Mesenchymal stem cell (in vitro differentiated cells and primary cell): ENCODE data around the gene CBARP.

Experiments
- DNase-seq: peaks from one replicate; pipeline ENCODE4 v3.0.0-alpha.2; 2013
- H2AFZ ChIP-seq: one replicate; pipeline ENCODE4 v1.6.1; 2013; ENCODE audit warnings: low read depth, mild to moderate bottlenecking, control low read depth, inconsistent platforms, low read length, moderate library complexity
- H2AK5ac ChIP-seq: 2 replicates; pipeline ENCODE4 v1.6.1; 2013; ENCODE audit warnings: low read length, moderate library complexity, mild to moderate bottlenecking, inconsistent platforms; ENCODE audit not compliant: severe bottlenecking
- H2BK120ac ChIP-seq: one replicate; pipeline ENCODE4 v1.6.1; 2013; ENCODE audit warnings: low read depth, mild to moderate bottlenecking, inconsistent platforms, low read length, moderate library complexity
- H2BK12ac ChIP-seq, 2 experiments: one replicate each; pipeline ENCODE4 v1.6.1; 2013; ENCODE audit warnings: inconsistent platforms in 2 of 2, low read length in 2 of 2, mild to moderate bottlenecking in 2 of 2, moderate library complexity in 2 of 2, control low read depth in 1 of 2
- H2BK15ac ChIP-seq: one replicate; pipeline ENCODE4 v1.6.1; 2013; ENCODE audit warnings: mild to moderate bottlenecking, low read depth, inconsistent platforms; ENCODE audit not compliant: poor library complexity, severe bottlenecking
- H2BK5ac ChIP-seq: 2 replicates; pipeline ENCODE4 v1.6.1; 2013; ENCODE audit warnings: low read depth, mild to moderate bottlenecking, low read length, control low read depth, inconsistent platforms; ENCODE audit not compliant: poor library complexity, severe bottlenecking
- H3K14ac ChIP-seq, 2 experiments: one replicate each; pipeline ENCODE4 v1.6.1; 2013; ENCODE audit warnings: inconsistent platforms in 2 of 2, low read length in 2 of 2, control low read depth in 1 of 2, mild to moderate bottlenecking in 1 of 2, moderate library complexity in 1 of 2
- H3K18ac ChIP-seq, 2 experiments: one replicate each; pipeline ENCODE4 v1.6.1; 2013; ENCODE audit warnings: inconsistent platforms in 2 of 2, low read length in 2 of 2, control low read depth in 1 of 2, low read depth in 1 of 2, mild to moderate bottlenecking in 1 of 2
- H3K23ac ChIP-seq, 2 experiments: one replicate each; pipeline ENCODE4 v1.6.1; 2013; ENCODE audit warnings: inconsistent platforms in 2 of 2, low read length in 2 of 2, mild to moderate bottlenecking in 2 of 2, moderate library complexity in 2 of 2, control low read depth in 1 of 2
- H3K27ac ChIP-seq: 2 replicates; pipeline ENCODE4 v1.5.1; 2013; ENCODE audit warnings: mild to moderate bottlenecking, moderate library complexity, low read length, control low read depth, inconsistent platforms; ENCODE audit not compliant: poor library complexity, severe bottlenecking
- H3K27me3 ChIP-seq, 2 experiments: 2 replicates each; pipeline versions ENCODE4 v1.6.1 to v1.7.0; 2013; ENCODE audit warnings: low read length in 2 of 2, mild to moderate bottlenecking in 2 of 2, moderate library complexity in 2 of 2, control low read depth in 1 of 2, inconsistent platforms in 1 of 2; ENCODE audit not compliant: control insufficient read depth in 1 of 2, insufficient read depth in 1 of 2
- H3K36me3 ChIP-seq, 2 experiments: 2 replicates each; pipeline versions ENCODE4 v1.6.1 to v1.7.0; 2013; ENCODE audit warnings: low read length in 2 of 2, control low read depth in 1 of 2, inconsistent platforms in 1 of 2, low read depth in 1 of 2, mild to moderate bottlenecking in 1 of 2; ENCODE audit not compliant: insufficient read depth in 2 of 2, control insufficient read depth in 1 of 2
- H3K4ac ChIP-seq, 2 experiments: one replicate each; pipeline ENCODE4 v1.6.1; 2013; ENCODE audit warnings: inconsistent platforms in 2 of 2, low read length in 2 of 2, mild to moderate bottlenecking in 2 of 2, moderate library complexity in 2 of 2, control low read depth in 1 of 2, low read depth in 1 of 2
- H3K4me1 ChIP-seq: 2 replicates; pipeline ENCODE4 v1.6.1; 2013; ENCODE audit warnings: low read depth, low read length, control low read depth; ENCODE audit not compliant: control insufficient read depth, insufficient read depth
- H3K4me2 ChIP-seq: 2 replicates; pipeline ENCODE4 v1.6.1; 2013; ENCODE audit warnings: low read length, mild to moderate bottlenecking, inconsistent platforms; ENCODE audit not compliant: poor library complexity, severe bottlenecking
- H3K4me3 ChIP-seq, 2 experiments: 2 replicates each; pipeline versions ENCODE4 v1.5.1 to v1.7.0; 2013; ENCODE audit warnings: low read length in 2 of 2, mild to moderate bottlenecking in 2 of 2, control low read depth in 1 of 2, low read depth in 1 of 2; ENCODE audit not compliant: insufficient read depth in 1 of 2
- H3K79me1 ChIP-seq: replicated peaks from 2 replicates; pipeline ENCODE4 v1.6.1; 2013; ENCODE audit warnings: mild to moderate bottlenecking, control low read depth, low read length, inconsistent platforms; ENCODE audit not compliant: poor library complexity, severe bottlenecking
- H3K9ac ChIP-seq: 2 replicates; pipeline ENCODE4 v1.7.0; 2013; ENCODE audit warnings: mild to moderate bottlenecking, low read length, moderate library complexity
- H3K9me3 ChIP-seq: 2 replicates; pipeline ENCODE4 v1.7.0; 2013; ENCODE audit warnings: mild to moderate bottlenecking, low read length; ENCODE audit not compliant: control insufficient read depth
- H4K8ac ChIP-seq: one replicate; pipeline ENCODE4 v1.6.1; 2013; ENCODE audit warnings: inconsistent platforms, mild to moderate bottlenecking, low read length, moderate library complexity
- H4K91ac ChIP-seq: one replicate; pipeline ENCODE4 v1.6.1; 2013; ENCODE audit warnings: mild to moderate bottlenecking, low read length, inconsistent platforms
- WGBS: methylation state at CpG from one replicate; pipeline ENCODE4 v1.1.7; 2013; ENCODE audit warnings: mixed read lengths; 5-methylcytosine and 5-hydroxymethylcytosine counted together

Gene CBARP

DNA sequence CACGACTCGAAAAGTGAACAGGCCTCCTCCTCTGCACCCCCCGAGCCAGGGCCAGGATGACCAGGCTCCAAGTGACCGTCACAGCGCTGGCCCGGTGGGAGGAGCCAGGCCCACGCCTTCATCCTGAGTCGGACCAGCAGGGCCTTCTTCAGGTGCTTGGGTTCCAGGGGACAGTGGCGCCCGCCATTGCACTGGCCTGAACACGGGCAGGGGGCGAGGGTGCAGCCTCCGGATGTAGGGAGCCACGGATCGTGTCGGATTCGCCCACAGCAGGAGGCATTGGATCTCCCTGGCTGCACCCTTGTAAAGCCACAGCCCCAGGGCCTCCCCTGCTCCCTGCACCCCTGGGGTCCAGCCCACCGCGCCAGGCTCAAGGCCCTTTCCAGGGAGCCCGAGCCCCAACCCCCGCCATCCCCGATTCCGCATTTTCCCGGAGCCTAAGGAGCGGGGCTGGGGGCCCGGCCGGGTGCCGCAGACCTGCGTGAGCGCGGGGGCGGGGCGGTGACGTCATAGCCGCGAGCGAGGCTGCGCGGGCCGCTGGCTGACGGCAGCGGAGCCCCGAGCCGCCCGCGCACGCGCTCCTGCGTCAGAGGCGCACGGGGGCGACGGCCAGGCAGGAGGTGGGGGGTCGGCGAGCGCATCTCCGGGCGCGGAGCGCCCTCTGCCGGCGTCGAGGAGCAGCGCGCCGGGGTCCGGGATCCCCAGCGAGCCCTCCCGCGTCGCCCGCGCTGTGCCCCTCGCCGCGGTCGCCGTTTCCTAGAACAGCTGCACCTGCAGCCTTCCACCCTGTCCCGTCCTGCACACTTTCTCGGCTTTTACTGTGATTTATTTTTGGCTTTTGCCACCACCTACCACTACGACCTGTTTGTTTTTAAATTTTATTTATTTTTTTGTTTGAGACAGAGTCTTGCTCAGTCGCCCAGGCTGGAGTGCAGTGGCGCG lies 2.3 kb upstream of the CBARP start:
- Histone ChIP-seq H3K4me2 (peak overlapping the region; percentile 77), H3K9ac (peak overlapping the region; percentile 85), H3K27me3 (no peaks in the 10 kb centered on the region), H2BK120ac (peak overlapping the region; percentile 42), H3K18ac (peak overlapping the region; percentile 87 to 91), H3K23ac (no peak overlapping the region), H4K91ac (peak overlapping the region; percentile 93), H4K8ac (peak overlapping the region; percentile 94), H2BK15ac (peak overlapping the region; percentile 70), H3K14ac (peak overlapping the region in 1 of 2 experiments; percentile 73), H2BK5ac (no peak overlapping the region), H3K79me1 (peaks cover 21% of the 10 kb centered on the region), H2AK5ac (no peak overlapping the region), H3K36me3 (peaks cover 11 to 29% of the 10 kb centered on the region in 2 experiments), H3K27ac (no peak overlapping the region), H3K4me1 (peaks cover 56% of the 10 kb centered on the region), H2BK12ac (peak overlapping the region; percentile 28 to 85), H3K4ac (peak overlapping the region; percentile 57 to 75), H3K4me3 (peak overlapping the region; percentile 3 to 68), H3K9me3 (no peaks in the 10 kb centered on the region), H2AFZ (peak overlapping the region; percentile 75)
- DNase-seq = peak; percentile 89
- WGBS = 14% methylated on average over 77 of the region's 84 CpGs

DNA sequence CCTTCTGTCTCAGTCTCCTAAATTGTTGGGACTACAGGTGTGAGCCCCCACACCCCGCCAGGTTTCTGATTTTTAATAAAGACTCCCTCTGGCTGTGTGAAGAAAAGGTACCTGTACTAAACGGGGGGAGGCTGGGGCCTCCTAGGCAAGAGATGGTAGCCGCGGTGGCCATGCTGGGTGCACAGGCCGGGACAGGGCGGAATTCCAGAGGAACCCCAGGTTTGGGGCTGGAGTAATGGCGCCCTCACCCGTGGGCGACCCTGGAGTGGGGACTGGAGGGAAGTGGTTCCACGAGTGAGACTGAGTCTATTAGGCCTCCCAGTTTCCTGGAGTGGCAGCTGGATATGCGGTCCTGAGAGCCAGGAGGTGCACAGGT lies 1.6 kb upstream of the CBARP start:
- H3K4me3 ChIP-seq = no peak overlapping the region
- peak overlapping the region; percentile 93 for H4K91ac ChIP-seq
- H3K18ac ChIP-seq = peak overlapping the region in 1 of 2 experiments; percentile 91
- no peak overlapping the region for H3K27ac ChIP-seq
- H2BK5ac ChIP-seq = no peak overlapping the region
- H4K8ac ChIP-seq = peak overlapping the region; percentile 94
- no peak for DNase-seq
- H2BK120ac ChIP-seq = peak overlapping the region; percentile 42
- peak overlapping the region; percentile 83 for H3K9ac ChIP-seq
- no peaks in the 10 kb centered on the region for H3K9me3 ChIP-seq
- no peak overlapping the region for H3K14ac ChIP-seq
- H2BK15ac ChIP-seq = no peak overlapping the region
- H3K4me1 ChIP-seq = peaks cover 50% of the 10 kb centered on the region
- no peak overlapping the region for H2AK5ac ChIP-seq
- H3K27me3 ChIP-seq = no peaks in the 10 kb centered on the region
- H3K36me3 ChIP-seq = peaks cover 14 to 29% of the 10 kb centered on the region in 2 experiments
- no peak overlapping the region for H3K4me2 ChIP-seq
- peak overlapping the region in 1 of 2 experiments; percentile 28 for H2BK12ac ChIP-seq
- whole genome bisulfite sequencing = 85% methylated on average over 11 of the region's 11 CpGs
- H2AFZ ChIP-seq = no peak overlapping the region
- peak overlapping the region; percentile 57 to 75 for H3K4ac ChIP-seq
- peaks cover 25% of the 10 kb centered on the region for H3K79me1 ChIP-seq
- H3K23ac ChIP-seq = no peak overlapping the region

DNA sequence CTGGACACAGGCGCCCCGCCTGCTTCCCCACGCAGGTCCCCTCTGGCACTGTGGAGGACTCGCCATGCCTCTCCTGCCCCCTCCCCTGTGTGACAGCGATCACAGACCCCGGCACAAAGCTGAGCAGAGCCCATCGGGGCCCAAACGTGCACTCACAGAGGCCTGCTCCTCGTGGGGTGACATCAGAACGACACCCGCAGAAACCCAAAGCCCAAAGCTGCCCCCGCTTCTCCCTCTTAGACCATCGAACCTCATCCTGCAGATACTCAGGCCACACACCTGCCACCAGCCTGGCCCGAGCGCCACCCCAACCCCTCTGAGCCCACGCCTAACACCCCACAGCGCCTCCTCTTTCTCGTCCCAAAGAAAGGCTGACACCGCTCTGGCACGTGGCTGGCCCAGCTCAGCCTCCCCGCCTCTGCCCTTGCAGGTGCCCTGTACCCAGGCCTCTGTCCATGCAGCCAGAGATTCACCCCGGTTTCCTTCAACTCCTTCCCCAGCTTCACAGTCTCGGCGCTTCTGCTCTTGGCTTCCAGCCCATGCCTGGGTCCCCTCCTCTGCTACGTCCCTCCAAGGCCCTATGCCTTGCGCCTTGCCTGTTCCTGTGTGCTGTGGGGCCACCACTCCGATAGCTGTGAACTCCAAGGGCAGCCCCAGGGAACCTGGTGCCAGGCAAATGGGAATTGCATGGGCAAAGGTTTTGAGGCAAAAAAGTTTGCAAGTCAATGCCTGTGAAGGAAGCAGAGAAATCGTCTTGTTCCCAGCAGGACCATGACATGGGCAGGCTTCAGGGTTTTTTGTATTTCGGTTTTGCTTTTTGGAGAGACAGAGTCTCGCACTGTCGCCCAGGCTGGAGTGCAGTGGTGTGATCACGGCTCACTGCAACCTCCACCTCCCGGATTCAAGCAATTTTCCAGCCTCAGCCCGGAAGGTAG lies 831 bp upstream of the CBARP start:
- peaks cover 43% of the 10 kb centered on the region for H3K4me1 ChIP-seq
- H3K4ac ChIP-seq = peak overlapping the region; percentile 2 to 17
- peak overlapping the region; percentile 96 for H3K4me2 ChIP-seq
- no peaks in the 10 kb centered on the region for H3K27me3 ChIP-seq
- peak overlapping the region; percentile 51 for H3K9ac ChIP-seq
- no peak overlapping the region for H4K8ac ChIP-seq
- no peak overlapping the region for H2BK5ac ChIP-seq
- no peak overlapping the region for H2AK5ac ChIP-seq
- no peak overlapping the region for H3K27ac ChIP-seq
- no peak overlapping the region for H2BK15ac ChIP-seq
- 76% methylated on average over 34 of the region's 34 CpGs for WGBS
- no peaks in the 10 kb centered on the region for H3K9me3 ChIP-seq
- H3K23ac ChIP-seq = peak overlapping the region in 1 of 2 experiments; percentile 0
- no peak overlapping the region for H4K91ac ChIP-seq
- H3K4me3 ChIP-seq = peak overlapping the region; percentile 64 to 78
- no peak for DNase-seq
- peak overlapping the region in 1 of 2 experiments; percentile 4 for H3K14ac ChIP-seq
- H3K79me1 ChIP-seq = peaks cover 25% of the 10 kb centered on the region
- H3K36me3 ChIP-seq = peaks cover 16 to 30% of the 10 kb centered on the region in 2 experiments
- H2AFZ ChIP-seq = no peak overlapping the region
- peak overlapping the region in 1 of 2 experiments; percentile 71 for H2BK12ac ChIP-seq
- H3K18ac ChIP-seq = peak overlapping the region in 1 of 2 experiments; percentile 54
- H2BK120ac ChIP-seq = no peak overlapping the region
